ENCODE measurements around the gene PTCH1. TPM values are rescaled to one million over a fixed set of nuclear protein-coding genes. Genes with fewer than 3 reads are reported as not detected.

The PTCH1 gene
- total RNA-seq, 1 experiment from 2014 or later = 15.2 TPM

GRCh38 chr9:95510709-95511615 lies 5.8 kb downstream of the PTCH1 start:
- POLR2A ChIA-PET = no interaction called here
- Histone ChIP-seq H3K9me2 (ENCODE audit: insufficient read depth) (no peaks in the 10 kb centered on the region), H3K9me3 (ENCODE audit: control insufficient read depth in 1 of 2, insufficient read depth in 1 of 2, low read depth in 1 of 2, low read length in 2 of 2) (no peaks in the 10 kb centered on the region), H3K4me1 (ENCODE audit: control insufficient read depth in 1 of 2, insufficient read depth in 2 of 2, low read length in 2 of 2) (peaks cover 13 to 28% of the 10 kb centered on the region in 2 experiments), H3K27me3 (ENCODE audit: insufficient read depth, low read length) (no peaks in the 10 kb centered on the region), H3K4me3 (replicated peaks in 1 of 2; ENCODE audit: low read depth in 1 of 2, low read length in 2 of 2) (peak overlapping the region; percentile 76 to 90), H2AFZ (ENCODE audit: low read depth, low read length, poor library complexity, severe bottlenecking) (peak overlapping the region; percentile 47), H4K20me1 (ENCODE audit: insufficient read depth) (no peaks in the 10 kb centered on the region), H3K36me3 (ENCODE audit: control insufficient read depth in 1 of 2, insufficient read depth in 2 of 2, low read length in 2 of 2) (no peaks in the 10 kb centered on the region), H3K27ac (ENCODE audit: low read depth, low read length) (peak overlapping the region; percentile 74), H3K9ac (ENCODE audit: low read length) (peak overlapping the region; percentile 89), H3K79me2 (ENCODE audit: insufficient read depth, low read length) (0 out of 2 replicates have a peak, but pooled peaks cover 6% of the 10 kb centered on the region), H3K4me2 (ENCODE audit: low read length) (peak overlapping the region; percentile 100)
- CTCF ChIA-PET = interaction anchor here (1.0 kb wide), 1 partner anchor 721 kb away, joined by 3 read pairs; no protein-coding TSS in a partner anchor
- intact Hi-C loops (cut with micrococcal nuclease) = loop anchor here (5.0 kb wide), 1 partner anchor 706 kb away; no protein-coding TSS in a partner anchor
- peak; percentile 5 for TF ChIP-seq YY1 (IDR thresholded peaks at IDR 0.05; ENCODE audit: extremely low read depth, insufficient replicate concordance, low read depth, low read length)
- peak; percentile 10 for TF ChIP-seq TCF7L2 (IDR thresholded peaks at IDR 0.05; ENCODE audit: borderline replicate concordance, extremely low read depth, insufficient read depth, insufficient read length)
- TF ChIP-seq POLR2AphosphoS5 (IDR thresholded peaks at IDR 0.05; ENCODE audit: low read depth, low read length) = peak; percentile 74
- no peak for TF ChIP-seq ATF3 (IDR thresholded peaks at IDR 0.05)
- TF ChIP-seq ZFX (IDR thresholded peaks at IDR 0.05) = peak; percentile 35; the same call in 1 of the 2 replicates
- peak; percentile 79 for ATAC-seq
- RAD21 ChIA-PET (ENCODE audit: low non-redundant PET in 1 of 2, low total read pairs in 2 of 2, uncharacterized antibody in 2 of 2, unreplicated experiment in 2 of 2) = interaction anchor here (0.6 to 0.7 kb wide), 2 partner anchors 13 to 60 kb away, joined by 3 to 4 read pairs; no protein-coding TSS in a partner anchor
- BruUV-seq (replicated peaks) = no TSS peak
- peak; percentile 86 for DNase-seq (ENCODE audit: low read depth, low spot score)

Data from HCT116 (cell line).